M059J (cell line): Measurements from ENCODE around the gene C20orf141. TPM values are rescaled to one million over a fixed set of nuclear protein-coding genes. Genes with fewer than 3 reads are reported as not detected.
"Not testable (repeated sequence)": the region's sequence is repeated elsewhere in the genome, so short reads cannot be mapped to it uniquely, and the experiment has no call there.

ENCODE experiments used
- DNase-seq: peaks from one replicate; pipeline ENCODE4 v3.0.0-alpha.2; 2012; ENCODE audit warnings: low read depth
- total RNA-seq: library from RNA; depleted of rRNA; stranded (reverse); fragments of >200 nt; shearing (Covaris generic); gene quantifications from 2 replicates; pipeline ENCODE4 v1.2.3, GENCODE V29; 2014

The C20orf141 gene
- total RNA-seq, 1 experiment from 2014 or later = not detected

DNA sequence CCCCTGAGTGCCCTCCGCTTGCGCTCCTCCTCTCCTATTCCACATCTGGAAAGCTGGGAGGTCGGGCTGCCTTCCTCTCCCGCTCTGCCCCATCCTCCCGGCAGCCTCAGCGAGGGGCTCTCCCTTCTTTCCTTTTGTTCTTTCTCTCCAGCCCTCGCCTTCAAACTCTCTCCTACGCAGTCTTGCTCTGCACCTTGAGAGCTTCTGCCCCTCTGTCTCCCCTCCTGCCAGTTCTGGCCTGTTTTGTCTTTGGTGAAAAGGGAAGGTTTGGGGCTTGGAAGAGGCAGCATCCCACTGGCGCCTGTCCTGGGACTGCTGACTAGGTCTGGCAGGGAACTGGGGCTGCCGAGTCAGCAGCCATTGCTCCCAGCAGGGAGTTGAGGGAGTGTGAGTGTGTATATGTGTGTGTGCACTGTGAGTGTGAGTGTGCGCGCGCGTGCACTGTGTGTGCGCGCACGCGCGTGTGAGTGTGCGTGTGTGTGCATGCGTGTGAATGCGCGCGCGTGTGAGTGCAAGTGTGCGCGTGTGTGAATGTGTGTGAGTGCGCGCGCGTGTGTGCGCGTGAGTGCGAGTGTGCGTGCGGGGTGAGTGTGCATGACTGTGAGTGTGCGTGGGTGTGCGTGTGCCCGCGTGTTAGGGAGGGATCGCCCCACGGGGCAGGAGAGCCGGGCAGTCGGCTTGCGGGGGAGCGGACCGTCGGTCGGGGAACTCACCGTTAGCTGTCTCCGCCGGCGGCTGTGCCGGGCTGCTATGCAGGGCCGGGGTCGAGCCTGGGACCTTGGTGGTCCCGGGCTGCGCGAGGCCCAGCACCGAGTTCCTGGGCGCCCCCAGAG, 14.9 kb upstream of the C20orf141 start:
- no peak for DNase-seq

DNA sequence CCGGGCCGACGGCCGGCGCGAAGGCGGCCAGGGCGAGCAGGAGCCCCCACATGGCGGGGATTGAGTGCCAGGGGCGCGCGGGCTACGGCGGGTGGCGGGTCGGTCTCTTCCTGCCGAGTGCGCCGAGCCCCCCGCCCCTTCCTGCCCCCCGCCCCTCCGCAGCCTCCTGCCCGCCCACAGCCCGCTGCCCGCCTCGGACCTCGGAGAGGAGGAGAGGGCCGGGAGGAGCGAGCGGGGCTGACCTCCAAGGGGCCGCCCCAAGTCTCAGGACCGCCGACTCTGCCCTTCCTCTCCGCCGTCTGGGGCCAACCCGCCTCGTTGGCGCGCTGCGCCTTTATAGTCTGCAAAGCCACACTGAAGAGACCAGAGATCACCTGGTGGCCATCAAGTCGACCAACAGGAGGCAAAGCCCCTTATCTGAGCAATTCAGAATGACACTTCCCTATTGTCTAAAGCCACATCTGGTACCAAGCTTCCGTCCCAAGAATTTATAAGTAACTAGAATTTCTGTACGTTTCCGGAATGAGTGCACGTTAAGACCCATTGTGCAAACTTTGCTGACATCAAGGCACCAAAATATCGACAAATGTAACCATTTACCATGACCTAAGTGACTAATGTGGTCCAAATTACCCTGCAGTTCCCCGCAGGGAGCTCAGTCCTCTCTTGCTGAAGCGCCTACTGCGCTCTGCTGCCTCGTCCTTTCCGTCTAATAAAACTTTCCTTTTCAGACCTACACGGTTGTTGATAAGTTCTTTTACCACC, 14.1 kb upstream of the C20orf141 start, which contains the start of gene CPXM1:
CPXM1 (minus strand) TSS at position 107 of the 765 bp plus-strand sequence; CDS start at position 52, 55 bp downstream.
- no peak for DNase-seq

DNA sequence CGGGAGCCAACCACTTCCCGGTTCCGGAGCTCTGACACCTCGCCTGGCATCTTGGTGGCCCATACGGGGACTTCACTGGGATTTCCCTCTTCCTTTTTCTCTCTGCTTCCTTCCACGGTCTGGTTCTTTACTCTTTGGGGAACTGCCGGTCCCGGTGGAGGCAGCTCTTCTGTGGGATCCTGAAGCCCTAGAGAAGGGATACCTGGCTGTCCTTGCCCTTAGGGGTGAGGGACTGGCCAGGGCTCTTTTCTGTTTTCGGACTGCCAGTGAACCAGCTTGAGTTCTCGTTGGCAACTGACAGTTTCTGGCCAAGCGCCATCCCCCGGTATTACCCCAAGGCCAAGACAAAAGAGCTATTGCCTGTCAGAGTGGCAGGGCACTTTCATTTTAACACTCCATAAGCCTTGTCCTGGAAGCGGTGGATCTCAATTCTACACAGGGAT, 13.5 kb upstream of the C20orf141 start:
- DNase-seq = peak; percentile 40

DNA sequence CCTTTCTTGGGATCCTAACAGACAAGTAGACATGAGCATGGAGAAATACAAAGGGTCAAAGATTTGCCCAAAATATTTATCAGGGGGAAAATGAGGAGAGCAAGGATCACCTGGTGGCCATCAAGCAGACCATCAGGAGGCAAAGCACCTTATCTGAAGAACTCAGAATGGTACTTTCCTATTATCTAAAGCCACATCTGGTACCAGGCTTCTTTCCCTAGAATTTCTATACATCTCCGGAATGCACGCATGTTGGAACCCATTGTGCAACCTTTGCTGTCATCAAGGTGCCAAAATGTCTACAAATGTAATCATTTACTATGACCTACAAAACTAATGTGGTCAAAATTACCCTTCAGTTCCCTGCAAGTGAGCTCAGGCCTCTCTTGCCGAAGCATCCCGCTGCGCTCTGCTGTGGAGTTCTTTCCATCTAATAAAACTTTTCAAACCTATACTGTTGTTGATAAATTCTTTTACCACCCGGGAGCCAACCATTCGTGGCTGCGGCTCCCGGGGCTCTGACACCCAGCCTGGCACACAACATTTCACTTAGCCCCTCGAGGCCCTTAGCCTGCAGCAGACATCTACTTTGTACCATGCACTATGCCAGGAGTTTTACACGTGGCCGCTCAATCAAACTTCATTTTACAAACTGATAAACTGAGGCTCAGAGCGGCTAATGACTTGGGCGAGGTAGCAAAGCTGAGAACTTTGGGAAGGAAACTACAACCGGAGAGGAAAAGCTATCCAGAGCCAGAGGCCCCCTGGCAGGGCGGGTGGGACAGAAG, 10.6 kb upstream of the C20orf141 start:
- DNase-seq = no peak

DNA sequence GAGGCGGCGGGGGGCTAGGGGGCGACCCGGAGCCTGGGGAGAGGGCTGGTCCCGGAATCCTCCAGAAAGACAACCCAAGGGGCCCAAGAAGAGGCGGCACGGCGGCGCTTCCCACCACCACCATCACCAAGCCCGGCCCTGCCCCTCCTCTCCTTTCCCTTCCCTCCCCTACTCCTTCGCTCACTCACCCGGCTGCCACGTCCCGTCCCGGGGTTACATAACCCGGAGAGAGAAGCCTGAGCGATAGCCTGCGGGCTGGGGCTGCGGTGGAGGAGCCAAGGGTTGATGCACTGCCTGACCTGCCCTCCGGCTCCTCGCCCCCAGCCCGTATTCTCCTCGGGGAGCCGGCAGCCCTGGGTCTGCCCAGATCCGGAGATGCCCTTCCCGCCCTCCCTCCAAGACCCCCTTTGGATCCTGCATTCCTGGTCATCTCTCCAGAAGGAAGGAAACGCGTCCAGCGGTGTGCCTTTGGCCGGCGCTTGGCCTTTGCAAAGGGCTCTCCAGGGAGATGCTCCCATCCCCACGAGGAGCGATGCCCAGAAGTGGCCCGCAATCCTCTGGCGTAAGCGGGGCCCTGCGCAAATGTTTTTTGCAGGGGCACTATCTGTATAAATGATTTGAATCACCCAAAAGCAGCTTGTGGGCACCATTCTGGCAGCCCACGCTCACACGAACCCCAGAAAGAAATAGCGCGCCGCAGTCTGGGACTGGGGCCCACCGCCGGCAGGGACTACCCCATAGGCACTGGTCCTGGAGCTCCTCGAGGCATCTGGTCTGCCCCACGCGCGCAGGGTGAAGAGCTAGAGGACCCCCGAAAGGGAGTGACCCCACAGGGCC, 9.7 kb upstream of the C20orf141 start:
- peak; percentile 54 for DNase-seq

DNA sequence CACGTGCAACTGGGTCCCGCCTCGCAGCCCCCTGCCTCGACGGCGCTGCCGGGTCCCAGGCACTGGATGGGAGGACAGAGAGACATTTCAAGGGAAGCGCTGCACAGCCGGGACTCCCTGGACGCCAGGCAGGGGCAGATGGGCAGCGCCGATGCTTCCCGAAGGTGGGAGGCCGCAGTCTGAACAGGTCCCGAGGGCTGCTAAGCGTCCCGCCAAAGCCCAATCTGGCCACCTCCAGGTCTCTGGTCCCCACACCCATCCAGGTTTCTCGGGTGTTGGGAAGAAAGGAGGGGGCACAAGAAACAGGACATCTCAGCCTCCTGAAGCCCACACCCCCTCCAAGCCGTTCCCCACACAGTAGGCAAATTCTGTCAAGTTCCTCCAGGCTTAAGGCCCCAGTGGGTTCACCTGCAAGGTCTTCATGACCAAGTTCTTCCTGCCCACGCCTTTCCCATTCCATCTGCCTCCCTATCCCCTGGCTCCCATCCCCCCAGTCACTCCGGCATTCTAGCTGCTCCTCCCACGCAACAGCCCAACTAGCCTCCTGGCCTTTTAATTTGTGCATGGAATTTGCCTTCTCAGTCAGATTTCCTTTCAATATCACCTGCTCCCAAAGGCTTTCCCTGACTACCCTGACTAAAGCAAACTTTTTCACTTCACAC, 9.0 kb upstream of the C20orf141 start:
- DNase-seq = no peak

DNA sequence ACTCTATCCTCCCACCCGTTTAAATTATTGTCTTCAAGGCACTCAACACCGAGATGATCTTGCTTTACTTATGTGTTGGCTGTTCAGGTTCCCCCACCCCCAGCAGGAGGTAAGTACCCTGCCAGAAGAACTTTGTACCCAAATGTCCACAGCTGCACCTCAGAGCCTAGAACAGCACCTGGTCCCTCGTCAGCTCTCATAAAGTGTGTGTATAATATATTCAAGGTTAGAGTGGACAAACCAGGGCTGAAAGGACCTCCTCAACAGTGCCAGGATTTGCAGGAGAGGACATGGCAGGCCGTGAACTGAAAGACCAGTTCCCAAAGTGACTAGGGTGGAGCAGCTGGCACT, 8.5 kb upstream of the C20orf141 start:
- DNase-seq = no peak

DNA sequence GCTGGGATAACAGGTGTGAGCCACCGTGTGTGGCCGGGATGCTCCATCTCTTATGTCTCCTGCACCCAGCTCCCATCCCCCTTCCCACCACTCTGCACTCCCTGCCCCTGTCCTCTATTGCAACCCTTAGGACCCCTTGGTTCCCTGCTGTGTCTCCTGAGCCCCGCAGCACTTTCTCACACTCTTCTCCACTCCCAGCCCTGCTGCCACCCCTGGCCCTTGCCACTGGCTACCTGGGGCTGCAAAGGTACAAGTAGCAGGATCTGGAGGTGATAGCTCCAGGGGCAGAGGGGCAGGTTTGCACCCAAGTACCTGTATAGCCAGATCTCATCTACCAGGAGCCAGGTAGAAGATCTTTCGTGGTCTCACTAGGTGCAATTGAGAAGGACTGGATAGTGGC, 7.8 kb upstream of the C20orf141 start:
- no peak for DNase-seq

DNA sequence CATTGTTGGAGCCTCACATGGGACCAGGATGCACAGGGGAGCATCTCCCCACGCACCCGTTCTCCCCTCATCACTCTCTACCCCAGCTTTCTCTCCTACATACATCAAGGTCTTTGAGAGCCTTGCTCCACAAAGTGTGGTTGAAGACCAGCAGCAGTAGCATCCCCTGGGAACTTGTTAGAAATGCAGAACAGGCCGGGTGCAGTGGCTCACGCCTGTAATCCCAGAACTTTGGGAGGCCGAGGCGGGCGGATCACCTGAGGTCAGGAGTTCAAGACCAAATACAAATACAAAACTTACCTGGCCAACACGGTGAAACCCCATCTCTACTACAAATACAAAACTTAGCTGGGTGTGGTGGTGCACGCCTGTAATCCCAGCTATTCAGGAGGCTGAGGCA, 6.9 kb upstream of the C20orf141 start:
- not testable (repeated sequence) for DNase-seq

DNA sequence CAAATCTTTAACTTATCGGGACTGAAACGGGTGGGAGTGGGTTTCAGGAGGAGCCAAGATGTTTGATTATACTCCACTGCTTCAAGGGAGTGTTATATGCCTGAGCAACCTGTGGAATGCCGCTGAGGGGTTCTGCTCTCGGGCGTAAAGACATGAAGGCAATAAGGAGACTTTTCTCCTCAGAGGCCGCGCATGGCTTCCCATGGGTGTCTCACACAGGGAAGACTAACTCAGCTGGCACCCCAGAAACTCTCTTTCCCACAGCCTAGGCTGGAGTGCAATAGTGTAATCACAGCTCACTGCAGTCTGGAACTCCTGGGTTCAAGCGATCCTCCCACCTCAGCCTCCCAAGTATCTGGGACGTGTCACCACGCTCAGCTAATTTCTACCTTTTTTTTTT, 5.1 kb upstream of the C20orf141 start:
- DNase-seq = no peak

DNA sequence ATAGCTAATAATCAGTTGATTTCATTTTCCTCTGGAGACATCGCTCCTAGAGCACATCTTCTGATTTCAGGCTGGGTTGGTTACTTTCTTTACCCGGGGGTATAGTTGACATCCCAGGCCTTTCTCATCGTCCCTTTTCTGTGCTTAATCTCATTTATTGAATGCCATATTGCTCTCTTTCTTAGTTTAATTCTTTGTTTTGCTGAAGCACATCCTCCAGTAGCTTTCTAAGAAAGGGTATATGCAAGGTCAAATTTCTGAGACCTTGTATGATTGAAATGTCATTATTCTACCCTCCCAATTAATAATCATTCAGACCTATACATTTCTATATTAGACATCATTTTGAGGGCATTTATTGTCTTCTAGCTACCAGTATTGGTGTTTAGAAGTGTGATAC, 2.6 kb upstream of the C20orf141 start:
- no peak for DNase-seq

DNA sequence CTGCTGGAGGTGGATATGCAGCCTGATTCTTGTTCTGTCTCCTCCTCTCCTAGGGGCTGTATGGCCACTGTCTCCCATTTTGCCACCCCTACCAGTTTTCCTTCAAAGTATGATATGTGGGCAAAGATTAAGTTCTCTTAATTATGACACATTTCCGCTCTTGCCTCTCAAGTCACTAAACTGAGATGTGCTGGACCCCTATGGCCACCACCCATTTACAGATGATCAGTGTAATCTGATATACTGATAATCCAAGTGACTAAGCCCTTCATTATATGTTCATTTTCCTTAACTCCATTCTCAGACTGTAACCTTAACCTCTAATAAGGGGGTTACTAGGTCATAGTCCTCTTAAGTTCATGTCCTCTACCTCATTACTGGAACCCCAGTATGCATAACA, 711 bp upstream of the C20orf141 start:
- DNase-seq = peak; percentile 40

DNA sequence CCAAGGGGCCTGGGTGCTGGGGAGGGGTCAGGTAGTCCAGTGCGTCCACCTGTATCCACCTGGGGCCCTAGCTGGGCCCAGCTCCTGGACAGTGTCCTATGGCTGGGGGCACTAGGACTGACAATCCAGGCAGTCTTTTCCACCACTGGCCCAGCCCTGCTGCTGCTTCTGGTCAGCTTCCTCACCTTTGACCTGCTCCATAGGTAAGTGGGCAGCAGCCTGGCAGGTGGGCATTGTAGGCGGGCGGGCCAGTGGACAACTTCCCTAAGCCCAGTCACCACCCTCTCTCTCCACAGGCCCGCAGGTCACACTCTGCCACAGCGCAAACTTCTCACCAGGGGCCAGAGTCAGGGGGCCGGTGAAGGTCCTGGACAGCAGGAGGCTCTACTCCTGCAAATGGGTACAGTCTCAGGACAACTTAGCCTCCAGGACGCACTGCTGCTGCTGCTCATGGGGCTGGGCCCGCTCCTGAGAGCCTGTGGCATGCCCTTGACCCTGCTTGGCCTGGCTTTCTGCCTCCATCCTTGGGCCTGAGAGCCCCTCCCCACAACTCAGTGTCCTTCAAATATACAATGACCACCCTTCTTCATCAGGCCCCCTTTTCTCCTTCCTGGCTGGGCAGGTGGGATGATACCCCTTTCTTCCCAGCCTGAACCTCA, 584 bp downstream of the C20orf141 start:
- no peak for DNase-seq

DNA sequence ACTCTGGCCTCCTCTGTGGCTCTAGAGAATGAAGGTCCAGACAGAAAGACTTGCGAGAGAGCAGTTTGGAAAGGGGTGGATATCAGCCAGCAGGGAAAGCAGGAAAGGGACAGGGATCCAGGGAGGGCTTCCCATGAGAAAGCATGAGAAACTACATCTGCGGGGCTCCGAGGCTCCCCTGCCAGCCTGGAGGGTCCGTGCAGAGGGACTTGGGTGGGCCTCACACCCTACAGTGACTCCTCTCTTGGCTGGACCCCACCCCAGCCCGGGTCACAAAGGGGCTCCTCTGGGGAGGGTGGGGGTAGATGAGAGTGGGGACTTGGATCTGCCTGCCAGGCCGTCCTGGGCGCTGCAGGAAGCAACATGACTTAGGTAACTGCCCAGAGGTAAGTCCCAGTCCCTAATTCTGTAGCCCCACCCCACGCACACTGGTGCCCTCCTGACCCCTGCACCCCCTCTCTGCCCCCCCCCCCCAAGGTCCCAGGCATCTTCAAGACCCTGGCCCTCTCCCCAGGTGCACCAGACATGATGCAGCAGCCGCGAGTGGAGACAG, 1.3 kb downstream of the C20orf141 start, which contains the start of gene TMEM239:
TMEM239 (plus strand) TSS at position 335 of the 553 bp plus-strand sequence; CDS start at position 526, 191 bp downstream.
- DNase-seq = no peak

DNA sequence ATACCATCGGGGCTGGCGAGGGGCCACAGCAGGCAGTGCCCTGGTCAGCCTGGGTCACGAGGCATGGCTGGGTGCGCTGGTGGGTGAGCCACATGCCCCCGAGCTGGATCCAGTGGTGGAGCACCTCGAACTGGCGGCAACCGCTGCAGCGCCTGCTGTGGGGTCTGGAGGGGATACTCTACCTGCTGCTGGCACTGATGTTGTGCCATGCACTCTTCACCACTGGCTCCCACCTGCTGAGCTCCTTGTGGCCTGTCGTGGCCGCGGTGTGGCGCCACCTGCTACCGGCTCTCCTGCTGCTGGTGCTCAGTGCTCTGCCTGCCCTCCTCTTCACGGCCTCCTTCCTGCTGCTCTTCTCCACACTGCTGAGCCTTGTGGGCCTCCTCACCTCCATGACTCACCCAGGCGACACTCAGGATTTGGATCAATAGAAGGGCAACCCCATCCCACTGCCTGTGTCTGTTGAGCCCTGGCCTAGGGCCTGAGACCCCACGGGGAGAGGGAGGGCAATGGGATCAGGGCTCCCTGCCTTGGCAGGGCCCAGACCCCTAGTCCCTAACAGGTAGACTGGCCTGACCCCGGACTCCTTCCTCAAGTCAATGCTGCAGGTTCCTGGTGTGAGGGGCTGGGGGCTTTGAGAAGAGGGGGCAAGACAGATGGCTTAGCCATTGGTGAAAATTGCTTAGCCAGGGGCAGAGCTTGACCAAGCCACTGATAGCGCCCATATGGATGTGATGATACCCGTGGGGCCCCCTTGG, 2.0 kb downstream of the C20orf141 start:
- DNase-seq = peak; percentile 48

DNA sequence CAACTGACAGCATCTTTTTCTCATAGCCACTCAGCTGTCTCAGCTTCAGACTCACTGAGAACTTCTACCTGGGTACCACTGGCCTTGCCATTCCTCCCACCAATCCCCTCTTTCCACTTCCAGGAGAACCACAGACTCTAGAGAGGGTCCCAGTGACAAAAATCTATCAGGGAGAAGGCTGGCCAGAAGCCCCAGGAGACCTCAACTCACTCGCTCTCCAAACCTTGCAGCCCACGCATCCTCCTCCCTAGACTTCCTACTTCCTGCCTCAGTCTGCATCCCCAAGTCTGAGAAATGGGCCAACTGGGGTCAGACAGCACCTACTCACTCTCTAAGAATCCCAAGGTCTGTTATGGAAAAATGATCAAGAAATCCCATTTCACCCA, 2.5 kb downstream of the C20orf141 start:
- DNase-seq = no peak

DNA sequence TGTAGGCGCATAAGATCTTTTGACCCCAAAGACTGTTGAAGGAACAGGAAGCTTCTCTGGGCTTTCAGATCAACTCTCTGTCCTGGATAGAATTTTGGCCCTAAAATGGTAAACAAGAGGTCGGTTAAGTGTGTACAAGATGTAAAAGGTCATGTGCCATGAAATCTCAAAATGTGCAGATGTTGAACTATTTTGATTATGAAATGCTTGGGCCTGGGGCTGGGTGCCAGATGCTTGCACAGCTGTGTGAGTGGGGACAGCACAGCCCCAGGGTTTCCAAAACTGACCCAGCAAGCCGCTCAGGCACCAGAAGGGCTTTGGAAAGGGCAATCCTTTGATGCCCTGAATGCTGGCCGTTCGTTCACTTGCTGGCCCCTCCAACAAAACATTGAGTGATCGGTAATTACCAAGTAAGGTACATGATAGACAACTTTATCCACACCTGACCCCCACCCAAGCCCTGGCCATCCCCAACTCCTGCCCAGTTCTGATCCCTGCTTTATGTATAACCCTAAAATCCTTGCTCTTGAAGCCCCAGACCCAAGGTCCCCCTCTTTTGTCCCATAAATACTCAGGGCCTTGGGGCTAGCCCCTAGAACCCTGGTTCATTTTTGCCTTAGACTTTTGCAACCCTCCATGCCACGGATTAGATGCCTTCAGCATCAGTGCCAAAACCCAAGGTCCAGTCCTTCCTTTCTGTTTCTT, 3.3 kb downstream of the C20orf141 start:
- DNase-seq = no peak
